H1 (cell line): ENCODE results near the gene GNG12. TPM values are rescaled to one million over a fixed set of nuclear protein-coding genes. Genes with fewer than 3 reads are reported as not detected.

Experiments used
- CTCF ChIA-PET: fragments of 300-600 bp; sonication (Branson Sonifier 250); formaldehyde crosslinking; loops from one replicate; lab custom pipeline; 2021; ENCODE audit not compliant: partially characterized antibody; lab: Charles Lee
- POLR2A ChIA-PET: fragments of 300-600 bp; sonication (Branson Sonifier 250); formaldehyde crosslinking; loops from one replicate; lab custom pipeline; 2021; ENCODE audit warnings: inconsistent platforms; ENCODE audit not compliant: partially characterized antibody; lab: Charles Lee
- DNase-seq, 2 experiments: peaks; one replicate each; pipeline versions ENCODE4 v3.0.0 to v3.0.0-alpha.2; 2010 to 2022; ENCODE audit warnings: low spot score in 2 of 2, low read depth in 1 of 2, mixed read lengths in 1 of 2
- FAIRE-seq: peaks from 2 replicates; lab custom pipeline; 2011; peaks lifted over from hg19 to GRCh38; lab: Jason Lieb, UNC
- H2AFZ ChIP-seq: 2 replicates; pipeline ENCODE4 v1.8.1; 2012; ENCODE audit warnings: low read length, inconsistent platforms
- H2AK5ac ChIP-seq: 2 replicates; pipeline ENCODE4 v1.6.1; 2013; ENCODE audit warnings: low read depth, low read length
- H2BK120ac ChIP-seq: replicated peaks from 2 replicates; pipeline ENCODE3; 2013; ENCODE audit warnings: low read depth, low read length, inconsistent platforms
- H2BK12ac ChIP-seq: 2 replicates; pipeline ENCODE4 v1.6.1; 2013; ENCODE audit warnings: low read depth, low read length
- H2BK15ac ChIP-seq: 2 replicates; pipeline ENCODE4 v1.6.1; 2013; ENCODE audit warnings: low read length
- H2BK20ac ChIP-seq: 2 replicates; pipeline ENCODE4 v1.6.1; 2013; ENCODE audit warnings: low read length
- H2BK5ac ChIP-seq: 2 replicates; pipeline ENCODE4 v1.6.1; 2013; ENCODE audit warnings: low read depth, low read length
- H3K14ac ChIP-seq: 2 replicates; pipeline ENCODE4 v1.6.1; 2013; ENCODE audit warnings: inconsistent platforms; ENCODE audit not compliant: insufficient read length
- H3K18ac ChIP-seq: 2 replicates; pipeline ENCODE4 v1.6.1; 2013; ENCODE audit warnings: low read length; ENCODE audit errors: extremely low read depth
- H3K23ac ChIP-seq: 2 replicates; pipeline ENCODE4 v1.6.1; 2013; ENCODE audit warnings: inconsistent platforms; ENCODE audit not compliant: insufficient read length
- H3K23me2 ChIP-seq: 2 replicates; pipeline ENCODE4 v1.6.1; 2013; ENCODE audit warnings: low read depth, low read length
- H3K27ac ChIP-seq: 2 replicates; pipeline ENCODE4 v1.6.1; 2011; ENCODE audit warnings: low read depth, low read length, inconsistent platforms
- H3K27me3 ChIP-seq, 4 experiments: replicated peaks in 1 of 4; 1 replicate in 1 of 4; 2 replicates in 3 of 4; pipeline versions ENCODE4 v1.6.1 to v1.8.1; 2011 to 2013; ENCODE audit warnings: low read length in 3 of 4, mild to moderate bottlenecking in 3 of 4, inconsistent platforms in 2 of 4, mixed read lengths in 2 of 4, moderate library complexity in 1 of 4; ENCODE audit not compliant: control insufficient read depth in 3 of 4, insufficient read depth in 3 of 4; ENCODE audit errors: extremely low read depth in 1 of 4
- H3K36me3 ChIP-seq, 4 experiments: 2 replicates each; pipeline versions ENCODE4 v1.6.1 to v1.8.1; 2011 to 2013; ENCODE audit warnings: mild to moderate bottlenecking in 4 of 4, low read length in 3 of 4, moderate library complexity in 2 of 4, control low read depth in 1 of 4, inconsistent platforms in 1 of 4; ENCODE audit not compliant: insufficient read depth in 4 of 4, control insufficient read depth in 2 of 4
- H3K4ac ChIP-seq: replicated peaks from 2 replicates; pipeline ENCODE3; 2013; ENCODE audit warnings: low read length, low read depth, mixed read lengths, inconsistent platforms; ENCODE audit not compliant: insufficient read length
- H3K4me1 ChIP-seq, 4 experiments: replicated peaks in 1 of 4; 1 replicate in 1 of 4; 2 replicates in 3 of 4; pipeline versions ENCODE4 v1.6.1 to v1.8.1; 2011 to 2013; ENCODE audit warnings: low read length in 3 of 4, inconsistent platforms in 2 of 4, mixed read lengths in 1 of 4; ENCODE audit not compliant: insufficient read depth in 4 of 4, control insufficient read depth in 3 of 4
- H3K4me2 ChIP-seq, 2 experiments: 2 replicates each; pipeline versions ENCODE4 v1.6.1 to v1.8.1; 2011 to 2013; ENCODE audit warnings: low read depth in 2 of 2, low read length in 2 of 2, control low read depth in 1 of 2, inconsistent platforms in 1 of 2, mild to moderate bottlenecking in 1 of 2; ENCODE audit not compliant: insufficient read depth in 1 of 2
- H3K4me3 ChIP-seq, 4 experiments: fragments of 200-600, 300-600 bp in 1 of 4; sonication (generic), shearing (Covaris generic), sonication (Bioruptor Twin) in 1 of 4; 2 replicates each; pipeline versions ENCODE4 v1.5.1 to v1.8.1; 2011 to 2016; ENCODE audit warnings: low read length in 4 of 4, low read depth in 3 of 4, control low read depth in 2 of 4, inconsistent platforms in 2 of 4, mild to moderate bottlenecking in 2 of 4, mixed read lengths in 1 of 4, moderate library complexity in 1 of 4; ENCODE audit not compliant: insufficient read depth in 2 of 4; ENCODE audit errors: extremely low read depth in 1 of 4
- H3K56ac ChIP-seq: replicated peaks from 2 replicates; pipeline ENCODE3; 2013; ENCODE audit warnings: low read depth, mild to moderate bottlenecking, mixed read lengths, low read length, inconsistent platforms; ENCODE audit not compliant: insufficient read length
- H3K79me1 ChIP-seq: 2 replicates; pipeline ENCODE4 v1.6.1; 2013; ENCODE audit warnings: low read depth, low read length, control low read depth
- H3K79me2 ChIP-seq, 2 experiments: 2 replicates each; pipeline versions ENCODE4 v1.6.1 to v1.8.1; 2012 to 2013; ENCODE audit warnings: low read length in 2 of 2, mild to moderate bottlenecking in 2 of 2, inconsistent platforms in 1 of 2; ENCODE audit not compliant: insufficient read depth in 2 of 2, control insufficient read depth in 1 of 2
- H3K9ac ChIP-seq, 4 experiments: replicated peaks in 1 of 4; 1 replicate in 1 of 4; 2 replicates in 3 of 4; pipeline versions ENCODE4 v1.6.1 to v1.8.1; 2011 to 2013; ENCODE audit warnings: low read depth in 3 of 4, low read length in 3 of 4, control low read depth in 2 of 4, mild to moderate bottlenecking in 2 of 4, moderate library complexity in 2 of 4, inconsistent platforms in 1 of 4; ENCODE audit errors: extremely low read depth in 1 of 4
- H3K9me3 ChIP-seq, 2 experiments: 2 replicates each; pipeline versions ENCODE4 v1.6.1 to v1.8.1; 2012 to 2013; ENCODE audit warnings: mild to moderate bottlenecking in 2 of 2, moderate library complexity in 2 of 2, control low read depth in 1 of 2, inconsistent platforms in 1 of 2, low read depth in 1 of 2, low read length in 1 of 2, mixed read lengths in 1 of 2; ENCODE audit not compliant: insufficient read depth in 2 of 2
- H4K20me1 ChIP-seq, 2 experiments: replicated peaks in 1 of 2; 2 replicates each; pipeline versions ENCODE3 to v1.8.1; 2011 to 2013; ENCODE audit warnings: inconsistent platforms in 2 of 2, low read length in 2 of 2, mild to moderate bottlenecking in 1 of 2; ENCODE audit not compliant: insufficient read depth in 2 of 2, control insufficient read depth in 1 of 2
- H4K5ac ChIP-seq: 2 replicates; pipeline ENCODE4 v1.6.1; 2013; ENCODE audit warnings: low read length, low read depth, mixed read lengths, inconsistent platforms; ENCODE audit not compliant: insufficient read length
- H4K8ac ChIP-seq: 2 replicates; pipeline ENCODE4 v1.8.0; 2013; ENCODE audit warnings: mild to moderate bottlenecking, moderate library complexity, low read length, inconsistent platforms; ENCODE audit not compliant: insufficient read depth; ENCODE audit errors: extremely low read depth
- H4K91ac ChIP-seq: replicated peaks from 2 replicates; pipeline ENCODE3; 2013; ENCODE audit warnings: low read length, mixed read lengths, inconsistent platforms; ENCODE audit not compliant: insufficient read length
- CBX8 ChIP-seq: fragments of 300-800, 300-1000 bp; sonication (generic); IDR thresholded peaks from 2 replicates; pipeline ENCODE4 v1.7.1; 2016; ENCODE audit warnings: low read depth, low read length, borderline replicate concordance
- GABPA ChIP-seq: IDR thresholded peaks from 2 replicates; pipeline ENCODE4 v1.6.1; 2011; ENCODE audit warnings: mild to moderate bottlenecking, low read length, moderate library complexity, borderline replicate concordance; ENCODE audit not compliant: insufficient read depth
- KDM1A ChIP-seq: fragments of 200-600, 300-600 bp; sonication (generic); IDR thresholded peaks from 2 replicates; pipeline ENCODE4 v1.7.1; 2016; ENCODE audit warnings: mild to moderate bottlenecking, low read length, borderline replicate concordance
- NANOG ChIP-seq: IDR thresholded peaks from 2 replicates; pipeline ENCODE4 v1.6.1; 2011; ENCODE audit warnings: low read length, low read depth, mild to moderate bottlenecking, inconsistent platforms; ENCODE audit not compliant: insufficient read depth, poor library complexity, severe bottlenecking
- SRF ChIP-seq: IDR thresholded peaks from 2 replicates; pipeline ENCODE4 v1.6.1; 2011; ENCODE audit warnings: mild to moderate bottlenecking, low read depth, low read length, moderate library complexity
- TBP ChIP-seq: IDR thresholded peaks from 2 replicates; pipeline ENCODE4 v1.6.1; 2011; ENCODE audit warnings: low read depth, low read length, improper control_type of control experiment
- ZNF274 ChIP-seq: IDR thresholded peaks from 2 replicates; pipeline ENCODE4 v1.7.0; 2012; ENCODE audit warnings: low read length, borderline replicate concordance; ENCODE audit errors: extremely low read depth
- polyA plus RNA-seq, 7 experiments: library from polyadenylated mRNA; depleted of rRNA in 3 of 7; stranded (reverse) in 5 of 7; unstranded in 2 of 7; fragments of >200 nt in 5 of 7; fragments of 200-250 nt in 2 of 7; gene quantifications; 1 replicate in 5 of 7; 2 replicates in 1 of 7; 4 replicates in 1 of 7; pipeline versions ENCODE4 v1.2.1 to v1.2.3, GENCODE V29; 2011 to 2013; ENCODE audit warnings: missing spikeins in 2 of 7, mixed read lengths in 2 of 7
- total RNA-seq: library from RNA; stranded (reverse); fragmentation: NEBNext Ultra II Directional; extraction: Animal tissue kit (Norgen Biotek cat#: 25700); gene quantifications from 2 replicates; pipeline ENCODE4 v1.2.1, GENCODE V29; 2021
- TF ChIP-seq, protein P1 (sequence below): IDR thresholded peaks from 2 replicates; pipeline ENCODE4 v1.6.1; 2012; ENCODE audit warnings: inconsistent platforms

The GNG12 gene
- total and polyA plus RNA-seq, 2 of the 8 experiments (the other 6 are each of a cell fraction or from before 2014, with no cell fraction given) = 11.4 to 35.8 TPM

DNA sequence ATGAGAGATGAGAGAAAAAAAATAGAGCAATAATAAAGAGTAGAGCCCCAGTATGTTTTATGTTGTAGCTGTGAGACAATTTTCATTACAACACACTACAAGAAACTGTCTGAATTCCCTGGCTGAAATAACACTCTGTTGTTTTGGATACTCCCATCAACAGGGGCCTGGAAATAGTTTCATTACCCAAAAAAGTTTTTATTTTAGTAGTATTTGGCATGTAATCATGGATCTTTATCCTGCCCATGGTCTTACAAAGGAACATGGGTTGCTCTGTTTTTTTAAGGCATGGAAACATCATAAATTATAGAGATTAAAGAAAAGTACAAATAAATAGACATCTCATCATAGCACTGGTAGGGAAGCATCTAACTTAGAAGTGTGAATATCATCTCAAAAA, 56.3 kb downstream of the GNG12 start:
- no peaks in the 10 kb centered on the region for H3K79me1 ChIP-seq
- H3K14ac ChIP-seq = no peak overlapping the region
- no peaks in the 10 kb centered on the region for H3K4me1 ChIP-seq
- no peak overlapping the region for H3K4me3 ChIP-seq
- FAIRE-seq (no peak), DNase-seq (no peak)
- H3K27me3 ChIP-seq = no peaks in the 10 kb centered on the region
- H3K79me2 ChIP-seq = no peaks in the 10 kb centered on the region; a peak in 1 of 4 replicates
- no peak overlapping the region for H3K4me2 ChIP-seq
- H3K23ac ChIP-seq = no peak overlapping the region
- H3K9me3 ChIP-seq = no peaks in the 10 kb centered on the region
- H2AK5ac ChIP-seq = no peak overlapping the region
- H2BK15ac ChIP-seq = no peak overlapping the region
- no peak overlapping the region for H2BK20ac ChIP-seq
- H3K27ac ChIP-seq = no peak overlapping the region
- H2BK5ac ChIP-seq = no peak overlapping the region
- H4K5ac ChIP-seq = no peak overlapping the region
- POLR2A ChIA-PET = no interaction called here
- no peak overlapping the region for H4K91ac ChIP-seq
- no peak overlapping the region for H3K56ac ChIP-seq
- H3K9ac ChIP-seq = no peak overlapping the region
- H3K4ac ChIP-seq = no peak overlapping the region
- H3K23me2 ChIP-seq = no peaks in the 10 kb centered on the region
- no peaks in the 10 kb centered on the region for H4K20me1 ChIP-seq
- no peak overlapping the region for H4K8ac ChIP-seq
- no peak overlapping the region for H2AFZ ChIP-seq
- 0 out of 8 replicates have a peak, but pooled peaks cover 0 to 3% (median 0%) of the 10 kb centered on the region in 4 experiments for H3K36me3 ChIP-seq
- H2BK120ac ChIP-seq = no peak overlapping the region
- no peak overlapping the region for H3K18ac ChIP-seq
- H2BK12ac ChIP-seq = no peak overlapping the region
- TF ChIP-seq, protein P1, sequence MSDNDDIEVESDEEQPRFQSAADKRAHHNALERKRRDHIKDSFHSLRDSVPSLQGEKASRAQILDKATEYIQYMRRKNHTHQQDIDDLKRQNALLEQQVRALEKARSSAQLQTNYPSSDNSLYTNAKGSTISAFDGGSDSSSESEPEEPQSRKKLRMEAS = no peak
- no peak for TF ChIP-seq CBX8
- no peak for TF ChIP-seq SRF
- TF ChIP-seq TBP = no peak
- no peak for TF ChIP-seq ZNF274
- no peak for TF ChIP-seq KDM1A
- TF ChIP-seq GABPA = no peak
- no peak for TF ChIP-seq NANOG
- TF ChIP-seq, all 59 proteins: peak for 0
- CTCF ChIA-PET = interaction anchor here (1.1 to 13.2 kb wide), 7 partner anchors 11 to 216 kb away, joined by 3 to 156 read pairs (median 11); no protein-coding TSS in a partner anchor
